Smooth muscle cell of the pulmonary artery (primary cell): ENCODE measurements around the gene HSD17B4. TPM values are rescaled to one million over a fixed set of nuclear protein-coding genes. Genes with fewer than 3 reads are reported as not detected.

Experiments used
- total RNA-seq: library from RNA; depleted of rRNA; stranded (reverse); fragments of >200 nt; gene quantifications from 2 replicates; pipeline ENCODE4 v1.2.3, GENCODE V29; 2014

Gene HSD17B4, protein sequence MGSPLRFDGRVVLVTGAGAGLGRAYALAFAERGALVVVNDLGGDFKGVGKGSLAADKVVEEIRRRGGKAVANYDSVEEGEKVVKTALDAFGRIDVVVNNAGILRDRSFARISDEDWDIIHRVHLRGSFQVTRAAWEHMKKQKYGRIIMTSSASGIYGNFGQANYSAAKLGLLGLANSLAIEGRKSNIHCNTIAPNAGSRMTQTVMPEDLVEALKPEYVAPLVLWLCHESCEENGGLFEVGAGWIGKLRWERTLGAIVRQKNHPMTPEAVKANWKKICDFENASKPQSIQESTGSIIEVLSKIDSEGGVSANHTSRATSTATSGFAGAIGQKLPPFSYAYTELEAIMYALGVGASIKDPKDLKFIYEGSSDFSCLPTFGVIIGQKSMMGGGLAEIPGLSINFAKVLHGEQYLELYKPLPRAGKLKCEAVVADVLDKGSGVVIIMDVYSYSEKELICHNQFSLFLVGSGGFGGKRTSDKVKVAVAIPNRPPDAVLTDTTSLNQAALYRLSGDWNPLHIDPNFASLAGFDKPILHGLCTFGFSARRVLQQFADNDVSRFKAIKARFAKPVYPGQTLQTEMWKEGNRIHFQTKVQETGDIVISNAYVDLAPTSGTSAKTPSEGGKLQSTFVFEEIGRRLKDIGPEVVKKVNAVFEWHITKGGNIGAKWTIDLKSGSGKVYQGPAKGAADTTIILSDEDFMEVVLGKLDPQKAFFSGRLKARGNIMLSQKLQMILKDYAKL
- 182 and 192 TPM in 2 replicates for total RNA-seq

DNA sequence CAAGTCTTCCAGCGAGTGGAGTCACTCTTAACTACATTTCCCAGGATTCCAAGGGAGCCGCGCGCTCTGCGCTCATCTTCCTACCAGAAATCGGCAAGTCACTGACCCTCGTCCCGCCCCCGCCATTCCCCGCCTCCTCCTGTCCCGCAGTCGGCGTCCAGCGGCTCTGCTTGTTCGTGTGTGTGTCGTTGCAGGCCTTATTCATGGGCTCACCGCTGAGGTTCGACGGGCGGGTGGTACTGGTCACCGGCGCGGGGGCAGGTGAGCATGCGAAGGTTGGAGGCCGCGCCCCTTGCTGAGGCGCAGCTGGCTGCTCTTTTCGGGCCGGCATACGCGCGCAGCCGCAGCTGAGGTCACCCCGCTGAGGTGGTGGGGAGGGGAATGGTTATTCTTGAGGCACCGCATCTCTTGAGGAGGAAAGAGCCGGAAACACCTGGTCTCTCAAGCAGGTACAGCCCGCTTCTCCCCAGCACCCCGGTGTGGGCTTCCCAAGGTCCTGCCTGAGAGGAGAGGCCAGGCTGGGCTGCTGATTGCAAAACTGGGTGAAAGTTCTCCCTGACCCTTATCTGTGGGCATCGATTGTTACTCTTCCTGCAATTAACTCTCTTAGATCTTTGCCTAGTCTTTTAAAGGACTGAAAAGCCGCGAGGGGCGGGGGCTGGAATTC is at the start of gene HSD17B4:
Gene HSD17B4 (plus strand): TSS at position 125 of the 667 bp plus-strand sequence. CDS start 79 bp downstream, at position 204.

Other genes starting within 250 kb of the HSD17B4 start
- gene TNFAIP8, start 96.5 kb upstream of the HSD17B4 start, total RNA-seq: 35.5 and 36.4 TPM in 2 replicates
- not detected in 2 replicates for gene FAM170A, start 177.1 kb downstream of the HSD17B4 start, total RNA-seq